GM23248 (cell line): ENCODE results near the gene CEP170. TPM values are rescaled to one million over a fixed set of nuclear protein-coding genes. Genes with fewer than 3 reads are reported as not detected.

ENCODE experiments used
- DNase-seq: peaks from one replicate; pipeline ENCODE4 v3.0.0-alpha.2; 2015
- H2AFZ ChIP-seq: fragments of 200-600 bp; sonication (generic); 2 replicates; pipeline ENCODE4 v1.6.1; 2016; ENCODE audit warnings: antibody characterized with exemption
- H3F3A ChIP-seq: fragments of 200-600 bp; sonication (generic); 2 replicates; pipeline ENCODE4 v1.6.1; 2016; ENCODE audit warnings: mild to moderate bottlenecking, antibody characterized with exemption, mixed run types; ENCODE audit not compliant: insufficient read depth
- H3K27ac ChIP-seq: fragments of 200-600 bp; sonication (generic); 2 replicates; pipeline ENCODE4 v1.5.1; 2016; ENCODE audit warnings: mild to moderate bottlenecking
- H3K27me3 ChIP-seq: fragments of 200-600 bp; sonication (generic); replicated peaks from 2 replicates; pipeline ENCODE4 v1.6.1; 2016; ENCODE audit warnings: mild to moderate bottlenecking; ENCODE audit not compliant: insufficient read depth
- H3K36me3 ChIP-seq: fragments of 200-600 bp; sonication (generic); 2 replicates; pipeline ENCODE4 v1.6.1; 2016; ENCODE audit warnings: low read depth, mild to moderate bottlenecking
- H3K4me1 ChIP-seq: fragments of 200-600 bp; sonication (generic); 2 replicates; pipeline ENCODE4 v1.6.1; 2016; ENCODE audit warnings: mild to moderate bottlenecking; ENCODE audit not compliant: insufficient read depth
- H3K4me2 ChIP-seq: fragments of 200-600 bp; sonication (generic); one replicate; pipeline ENCODE4 v1.6.1; 2016; ENCODE audit warnings: mild to moderate bottlenecking; ENCODE audit not compliant: unreplicated experiment
- H3K4me3 ChIP-seq: fragments of 200-600 bp; sonication (generic); 2 replicates; pipeline ENCODE4 v1.5.1; 2016; ENCODE audit warnings: mild to moderate bottlenecking
- H3K79me2 ChIP-seq: fragments of 200-600 bp; sonication (generic); 2 replicates; pipeline ENCODE4 v1.6.1; 2016; ENCODE audit warnings: mild to moderate bottlenecking; ENCODE audit not compliant: insufficient read depth
- H3K9ac ChIP-seq: fragments of 200-600 bp; sonication (generic); 2 replicates; pipeline ENCODE4 v1.6.1; 2016; ENCODE audit warnings: mild to moderate bottlenecking
- H3K9me2 ChIP-seq: fragments of 200-600 bp; sonication (generic); 2 replicates; pipeline ENCODE4 v1.6.1; 2016; ENCODE audit warnings: mixed run types, mild to moderate bottlenecking, moderate library complexity; ENCODE audit not compliant: insufficient read depth
- H3K9me3 ChIP-seq: fragments of 200-600 bp; sonication (generic); one replicate; pipeline ENCODE4 v1.6.1; 2017; ENCODE audit warnings: low read depth
- H4K20me1 ChIP-seq: fragments of 200-600 bp; sonication (generic); 2 replicates; pipeline ENCODE4 v1.6.0; 2016; ENCODE audit not compliant: insufficient read depth
- EZH2 ChIP-seq: fragments of 200-600 bp; sonication (generic); IDR thresholded peaks from 2 replicates; pipeline ENCODE4 v1.6.1; 2018; ENCODE audit warnings: antibody characterized with exemption, mild to moderate bottlenecking; ENCODE audit not compliant: insufficient read depth, poor library complexity, severe bottlenecking
- EZH2phosphoT487 ChIP-seq: fragments of 200-600 bp; sonication (generic); IDR thresholded peaks from 2 replicates; pipeline ENCODE4 v1.6.1; 2018; ENCODE audit warnings: antibody characterized with exemption, moderate library complexity, mild to moderate bottlenecking, low read depth; ENCODE audit not compliant: insufficient read depth
- WGBS, 2 experiments: methylation state at CpG; one replicate each; pipeline ENCODE4 v1.1.6; 2015 to 2017; ENCODE audit warnings: low lambda C conversion rate in 2 of 2, low coverage in 1 of 2; ENCODE audit errors: missing lambda C conversion rate in 2 of 2; 5-methylcytosine and 5-hydroxymethylcytosine counted together
- in situ Hi-C: fragments of 300-500 bp; cut with MboI; formaldehyde crosslinking; loops from 2 replicates; pipeline ENCODE4 v1.15.0; 2020
- polyA plus RNA-seq: library from polyadenylated mRNA; unstranded; fragments of >200 nt; fragmentation: Nextera tagmentation; extraction: Ambion mirVana; gene quantifications from 2 replicates; pipeline ENCODE4 v1.2.1, GENCODE V29; 2016
- total RNA-seq: library from RNA; depleted of rRNA; stranded (reverse); fragments of >200 nt; shearing (Covaris generic); gene quantifications from 2 replicates; pipeline ENCODE4 v1.2.3, GENCODE V29; 2014

The CEP170 gene
- total and polyA plus RNA-seq, 2 experiments from 2014 or later: 55.4 to 81.0 TPM

DNA sequence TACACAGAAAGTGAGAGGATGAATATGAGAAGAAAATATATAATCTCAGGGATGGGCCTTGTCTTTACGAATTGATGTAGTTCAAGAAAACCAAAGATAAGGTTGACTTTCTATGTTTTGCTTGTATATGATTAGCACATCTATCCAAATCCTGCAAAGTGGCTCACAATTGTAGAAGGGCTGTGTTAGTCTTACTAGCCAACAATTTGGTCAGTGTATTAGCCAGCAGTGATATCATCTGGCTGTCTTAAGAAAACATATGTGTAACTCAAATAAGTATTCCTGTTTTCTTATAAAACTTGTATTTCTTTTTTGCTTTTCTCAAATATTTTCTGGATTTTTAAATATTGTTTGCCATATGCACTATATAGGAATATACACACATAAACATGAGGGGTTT, 6.3 kb upstream of the CEP170 start:
- peaks cover 91% of the 10 kb centered on the region for H3K79me2 ChIP-seq
- no peaks in the 10 kb centered on the region for H4K20me1 ChIP-seq
- no peaks in the 10 kb centered on the region for H3K36me3 ChIP-seq
- no peaks in the 10 kb centered on the region for H3K9me3 ChIP-seq
- H3K9me2 ChIP-seq: no peaks in the 10 kb centered on the region
- peaks cover 52% of the 10 kb centered on the region for H3K4me1 ChIP-seq
- no peak overlapping the region for H3K4me3 ChIP-seq
- WGBS, 2 experiments: 29 to 53% methylated on average over 1 of the region's 1 CpG
- H3K4me2 ChIP-seq: peak overlapping the region; percentile 12
- in situ Hi-C loops: no loop called here
- TF ChIP-seq EZH2phosphoT487 (no peak), EZH2 (no peak)
- H3K9ac ChIP-seq: no peak overlapping the region
- DNase-seq: peak; percentile 76
- no peak overlapping the region for H2AFZ ChIP-seq
- H3K27ac ChIP-seq: peak overlapping the region; percentile 11; the same call in 1 of the 2 replicates
- H3K27me3 ChIP-seq: no peaks in the 10 kb centered on the region
- H3F3A ChIP-seq: peaks cover 44% of the 10 kb centered on the region

DNA sequence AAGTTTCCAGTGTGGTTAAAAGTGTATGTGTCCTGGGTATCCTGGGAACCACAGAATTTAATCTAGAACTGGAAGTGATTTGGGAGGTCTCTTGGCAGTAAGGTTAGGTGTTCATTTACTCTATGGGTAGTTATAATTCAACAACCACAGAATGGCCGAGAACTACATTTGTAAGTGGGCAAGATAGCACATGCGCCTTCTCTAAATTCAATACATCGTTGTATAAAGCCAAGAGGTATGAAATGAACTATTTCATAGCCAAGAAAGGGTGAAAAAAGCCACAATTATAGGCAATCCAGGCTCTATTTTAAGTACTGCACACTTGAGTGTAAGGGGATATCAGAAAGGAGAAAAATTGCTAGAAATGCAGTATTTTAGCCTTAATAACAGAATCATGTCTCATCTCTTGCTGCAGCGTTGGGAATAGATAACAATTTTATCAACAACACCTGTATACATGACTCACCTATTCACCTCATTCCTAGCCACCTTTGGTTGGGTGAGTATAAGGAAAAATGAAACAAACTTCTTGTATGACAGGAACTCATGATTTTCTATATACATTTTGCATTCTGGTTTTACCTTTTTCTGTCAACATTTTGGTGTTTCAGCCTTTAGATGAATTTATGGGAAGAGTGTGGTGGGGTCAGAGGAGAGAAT, 5.3 kb upstream of the CEP170 start:
- no peak overlapping the region for H3K27ac ChIP-seq
- in situ Hi-C loops: no loop called here
- TF ChIP-seq EZH2 (no peak), EZH2phosphoT487 (no peak)

DNA sequence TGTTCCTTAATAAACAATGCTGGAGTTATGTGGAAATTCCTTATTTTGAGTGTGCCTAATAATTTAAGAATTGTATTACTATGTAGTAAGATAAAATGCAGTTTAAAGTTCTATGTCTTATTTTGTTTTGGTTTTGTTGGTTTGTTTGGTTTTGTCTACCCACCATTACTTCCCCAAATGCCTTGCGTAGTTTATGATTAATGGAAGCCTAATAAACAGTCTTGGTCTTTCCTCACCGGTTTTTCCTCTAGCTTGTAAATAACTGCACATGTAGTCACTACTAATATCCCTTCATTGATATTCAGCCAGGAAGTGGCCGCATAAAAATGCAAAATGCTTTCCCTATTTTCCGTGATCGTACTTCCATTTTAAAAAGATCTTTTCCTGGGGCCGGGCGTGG, 3.6 kb upstream of the CEP170 start:
- peaks cover 86% of the 10 kb centered on the region for H3K79me2 ChIP-seq
- no peak overlapping the region for H3K27ac ChIP-seq
- peaks cover 27% of the 10 kb centered on the region for H3F3A ChIP-seq
- H3K4me3 ChIP-seq: no peak overlapping the region
- H3K9ac ChIP-seq: no peak overlapping the region
- no peaks in the 10 kb centered on the region for H3K27me3 ChIP-seq
- TF ChIP-seq EZH2: no peak
- no peak for TF ChIP-seq EZH2phosphoT487
- H3K4me1 ChIP-seq: peaks cover 25% of the 10 kb centered on the region
- H3K9me3 ChIP-seq: no peaks in the 10 kb centered on the region
- H4K20me1 ChIP-seq: no peaks in the 10 kb centered on the region; the same call in 1 of the 2 replicates
- no peaks in the 10 kb centered on the region for H3K36me3 ChIP-seq
- no peak overlapping the region for H3K4me2 ChIP-seq
- in situ Hi-C loops: no loop called here
- H2AFZ ChIP-seq: no peak overlapping the region
- 97 to 99% methylated on average over 7 of the region's 7 CpGs for WGBS, 2 experiments
- no peak for DNase-seq
- no peaks in the 10 kb centered on the region for H3K9me2 ChIP-seq

More for the DNA sequence above, 5.3 kb upstream of the CEP170 start:
- Histone ChIP-seq H3K79me2 (peaks cover 85% of the 10 kb centered on the region), H3K4me2 (no peak overlapping the region), H3K4me3 (no peak overlapping the region), H3K9ac (no peak overlapping the region), H2AFZ (no peak overlapping the region), H3K36me3 (no peaks in the 10 kb centered on the region), H3K27me3 (no peaks in the 10 kb centered on the region), H3K9me3 (no peaks in the 10 kb centered on the region), H3K9me2 (no peaks in the 10 kb centered on the region), H3K4me1 (peaks cover 42% of the 10 kb centered on the region), H3F3A (peaks cover 40% of the 10 kb centered on the region), H4K20me1 (no peaks in the 10 kb centered on the region)
- DNase-seq: no peak
- 71 to 74% methylated on average over 4 of the region's 4 CpGs for WGBS, 2 experiments

DNA sequence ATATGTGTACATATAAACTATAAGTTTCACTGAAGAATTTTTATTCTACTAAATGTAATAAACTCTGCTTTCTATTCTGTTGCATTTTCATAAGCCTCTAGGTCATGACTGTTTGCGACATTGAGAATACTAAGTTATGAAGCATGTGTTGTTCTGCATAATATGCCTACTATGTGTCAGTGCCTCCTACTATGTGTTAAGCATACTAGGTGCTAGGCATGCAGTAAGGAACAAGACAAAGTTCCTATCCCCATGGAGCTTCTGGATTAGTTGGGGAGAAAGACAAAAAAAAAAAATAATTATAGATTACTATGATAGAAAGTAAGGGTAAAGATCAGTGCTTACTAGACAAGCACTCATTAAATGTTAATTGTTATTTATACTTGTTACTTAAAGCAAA, 2.1 kb upstream of the CEP170 start:
- DNase-seq: no peak
- 51 to 62% methylated on average over 1 of the region's 1 CpG for WGBS, 2 experiments
- peak overlapping the region; percentile 88 for H3K4me2 ChIP-seq
- peaks cover 25% of the 10 kb centered on the region for H3K4me1 ChIP-seq
- in situ Hi-C loops: no loop called here
- H3K4me3 ChIP-seq: peak overlapping the region; percentile 84
- H4K20me1 ChIP-seq: no peaks in the 10 kb centered on the region; the same call in 1 of the 2 replicates
- peaks cover 86% of the 10 kb centered on the region for H3K79me2 ChIP-seq
- no peaks in the 10 kb centered on the region for H3K27me3 ChIP-seq
- H3K9me3 ChIP-seq: no peaks in the 10 kb centered on the region
- no peak for TF ChIP-seq EZH2
- H2AFZ ChIP-seq: no peak overlapping the region
- no peaks in the 10 kb centered on the region for H3K36me3 ChIP-seq
- peak overlapping the region; percentile 77 for H3K27ac ChIP-seq
- peak overlapping the region; percentile 85 for H3K9ac ChIP-seq
- no peaks in the 10 kb centered on the region for H3K9me2 ChIP-seq
- H3F3A ChIP-seq: peaks cover 30% of the 10 kb centered on the region

DNA sequence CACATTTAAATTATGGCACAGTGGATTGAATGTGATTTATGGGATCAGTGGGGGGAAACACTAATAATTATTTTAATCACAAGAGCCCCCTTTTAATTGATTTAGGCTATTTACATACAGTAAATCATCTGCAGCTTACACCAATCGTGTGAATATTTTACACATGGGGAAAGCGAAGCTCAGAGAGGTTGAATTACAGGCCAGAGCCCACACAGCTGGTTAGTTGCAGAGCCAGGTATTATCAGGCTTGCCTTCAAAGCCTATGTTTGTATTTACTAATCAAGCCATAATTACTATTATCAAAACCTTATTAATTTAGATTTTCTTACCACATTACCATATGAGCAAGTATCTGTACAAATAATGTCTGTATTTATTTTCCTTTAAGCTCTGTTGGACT, 1.5 kb upstream of the CEP170 start:
- no peaks in the 10 kb centered on the region for H3K27me3 ChIP-seq
- peaks cover 36% of the 10 kb centered on the region for H3F3A ChIP-seq
- in situ Hi-C loops: no loop called here
- H3K9me3 ChIP-seq: no peaks in the 10 kb centered on the region
- peaks cover 86% of the 10 kb centered on the region for H3K79me2 ChIP-seq
- H3K27ac ChIP-seq: peak overlapping the region; percentile 77
- H3K9me2 ChIP-seq: no peaks in the 10 kb centered on the region
- peak overlapping the region; percentile 88 for H3K4me2 ChIP-seq
- H3K4me1 ChIP-seq: peaks cover 31% of the 10 kb centered on the region
- TF ChIP-seq EZH2: no peak
- no peak for TF ChIP-seq EZH2phosphoT487
- 18 to 23% methylated on average over 2 of the region's 2 CpGs for WGBS, 2 experiments
- no peaks in the 10 kb centered on the region for H3K36me3 ChIP-seq
- peaks cover 2% of the 10 kb centered on the region; the same call in 1 of the 2 replicates for H4K20me1 ChIP-seq
- H3K4me3 ChIP-seq: peak overlapping the region; percentile 84
- H3K9ac ChIP-seq: peak overlapping the region; percentile 85
- H2AFZ ChIP-seq: peak overlapping the region; percentile 79
- DNase-seq: peak; percentile 16
